ENCODE data around the gene ADI1.
A peak's percentile ranks its signal among the peaks of the same experiment; 100 is the strongest.
"Not testable (repeated sequence)": the region's sequence is repeated elsewhere in the genome, so short reads cannot be mapped to it uniquely, and the experiment has no call there.

The ADI1 gene

GRCh38 chr2:3529316-3530025 lies 10.1 kb upstream of the ADI1 start:
- no peak for DNase-seq

DNA sequence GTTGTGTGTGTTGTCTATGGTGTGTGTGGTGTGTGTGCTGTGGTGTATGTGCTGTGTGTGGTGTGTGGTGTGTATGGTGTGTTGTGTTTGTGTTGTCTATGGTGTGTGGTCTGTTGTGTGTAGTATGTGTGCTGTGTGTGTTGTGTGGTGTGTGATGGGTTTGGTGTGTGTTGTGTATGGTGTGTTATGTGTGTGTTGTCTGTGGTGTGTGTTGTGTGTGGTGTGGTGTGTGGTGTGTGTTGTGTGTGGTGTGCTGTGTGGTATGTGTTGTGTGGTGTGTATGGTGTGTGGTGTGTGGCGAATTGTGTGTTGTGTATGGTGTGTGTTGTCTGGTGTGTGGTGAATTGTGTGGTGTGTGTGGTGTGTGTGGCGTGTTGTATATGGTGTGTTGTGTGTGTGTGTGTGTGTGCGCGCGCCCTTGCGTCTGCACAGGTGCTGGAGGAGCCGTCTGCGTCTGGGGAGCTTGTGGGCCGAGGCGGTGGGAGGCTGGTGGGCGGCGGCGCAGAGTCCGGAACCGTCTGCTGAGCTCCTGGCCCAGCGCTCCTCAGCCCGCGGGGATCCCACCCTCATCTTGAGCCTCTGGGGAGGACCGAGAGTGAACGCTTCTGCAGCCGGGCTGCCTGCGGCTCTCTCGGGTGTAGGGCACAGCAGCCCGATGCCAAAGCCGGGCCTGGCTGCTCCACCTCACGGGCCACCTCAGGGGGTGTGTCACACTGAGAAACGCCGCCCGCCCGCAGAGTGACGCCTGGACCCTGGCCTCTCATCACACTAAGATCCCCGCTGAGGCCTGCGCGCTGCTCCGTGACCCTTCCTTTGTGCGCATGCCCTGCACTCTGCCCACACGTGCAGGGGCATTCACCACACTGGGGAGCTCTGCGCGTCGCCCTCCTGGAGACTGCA lies 8.8 kb upstream of the ADI1 start:
- DNase-seq: no peak

- DNase-seq: no peak
Measured at GRCh38 chr2:3526871-3527270, 7.5 kb upstream of the ADI1 start.

DNA sequence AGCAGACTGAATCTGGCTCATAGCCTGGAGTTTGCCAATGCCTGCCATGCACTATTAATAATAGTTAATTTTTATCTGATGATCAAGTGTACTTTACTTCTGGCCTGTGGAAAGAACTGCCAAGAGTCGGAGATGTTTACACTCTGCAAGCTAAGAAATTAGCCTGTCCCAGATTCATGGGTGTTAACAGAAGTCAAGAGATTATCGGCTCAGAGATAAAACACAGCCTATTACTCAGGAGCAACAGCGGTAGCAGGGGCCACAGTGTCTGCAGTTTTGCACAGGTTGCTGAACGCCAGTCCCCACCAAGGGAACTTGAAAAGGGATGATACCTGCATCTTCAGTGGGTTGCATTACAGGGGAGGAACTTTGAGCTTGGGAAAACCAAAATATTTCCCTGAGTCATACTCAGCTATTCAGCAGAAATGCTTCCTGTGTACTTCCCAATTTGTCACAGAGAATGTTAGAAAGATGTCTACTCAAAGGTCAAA lies 4.3 kb upstream of the ADI1 start:
- DNase-seq: no peak

GRCh38 chr2:3522961-3523421 lies 3.7 kb upstream of the ADI1 start:
- peak in 1 of 58 donors; percentile 3 for DNase-seq

DNA sequence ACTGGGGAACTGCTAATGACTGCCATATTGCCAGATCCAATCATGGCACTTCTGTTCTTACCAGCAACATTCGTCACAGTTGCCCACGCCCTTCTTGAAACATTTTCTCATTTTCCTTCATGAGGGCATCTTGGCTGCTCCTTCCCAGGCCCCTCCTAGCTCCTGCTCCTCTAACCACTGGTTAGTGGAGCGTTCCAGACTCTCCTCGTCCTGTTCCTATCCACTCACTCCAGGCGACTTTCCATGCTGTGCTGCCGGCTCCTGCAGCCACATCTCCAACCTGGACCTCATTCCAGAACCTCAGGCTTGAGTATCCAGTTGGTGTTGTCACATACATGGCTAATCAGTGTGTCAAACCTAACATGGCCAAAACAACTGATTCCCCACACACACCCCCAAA lies 1.3 kb upstream of the ADI1 start:
- no peak for DNase-seq

DNA sequence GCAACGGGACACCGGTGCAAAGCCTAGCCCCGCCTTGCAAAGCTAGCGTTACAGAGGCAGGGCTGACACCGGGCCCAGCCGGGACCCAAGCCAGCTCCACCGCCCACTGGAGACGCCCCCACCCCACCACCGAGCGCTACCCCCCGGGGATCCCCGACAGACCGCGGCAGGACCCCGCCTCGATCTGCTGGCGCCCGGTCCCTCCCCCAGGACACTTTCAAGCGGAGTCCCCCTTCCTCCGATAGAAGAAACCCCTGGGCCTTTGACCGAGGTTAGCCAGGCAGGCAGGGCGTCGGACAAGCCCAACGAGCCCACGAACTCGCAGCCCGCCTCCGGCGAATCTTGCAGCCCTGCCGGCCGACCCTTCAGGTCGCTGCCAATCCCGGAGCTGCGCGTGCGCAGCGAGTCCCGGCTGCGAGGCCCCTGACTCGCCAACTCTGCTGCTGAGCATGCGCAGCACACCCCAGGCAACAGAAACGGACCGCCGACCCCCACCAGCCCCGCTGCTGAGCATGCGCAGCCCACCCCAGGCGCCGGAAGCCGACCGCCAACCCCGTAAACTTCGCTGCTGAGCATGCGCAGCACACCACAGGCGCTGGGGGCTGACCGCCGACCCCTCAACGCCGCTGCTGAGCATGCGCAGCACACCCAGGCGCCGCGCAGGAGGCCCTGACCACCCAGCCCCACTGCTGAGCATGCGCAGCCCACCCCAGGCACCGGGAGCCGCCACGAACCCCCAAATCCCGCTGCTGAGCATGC lies 656 bp downstream of the ADI1 start:
- peak; percentile 81 to 100 (median 95) for DNase-seq

DNA sequence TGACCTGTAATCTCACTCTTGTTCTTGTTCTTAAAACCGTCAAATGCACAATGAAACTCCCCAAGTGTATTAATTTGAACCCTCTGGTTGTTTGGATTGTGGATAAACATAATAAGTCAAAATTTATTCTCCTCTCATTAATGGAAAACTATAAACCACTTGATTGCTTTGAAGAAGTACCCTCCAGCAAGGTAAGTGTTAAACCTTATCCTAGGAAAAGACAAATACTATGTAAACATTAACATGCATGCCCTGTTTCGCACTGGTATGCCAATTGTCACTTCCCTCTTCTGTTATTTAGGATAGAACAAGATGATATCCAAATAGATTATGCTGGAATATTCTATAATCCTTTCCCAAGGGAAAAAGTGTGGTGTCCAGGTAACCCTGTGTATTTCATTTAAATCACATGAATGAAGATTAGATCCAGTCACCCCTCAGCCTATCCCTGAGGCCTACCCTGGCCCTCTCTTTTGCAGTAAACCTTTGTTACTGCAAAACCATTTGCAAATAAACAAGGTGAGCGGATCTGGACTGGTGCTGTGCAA lies 1.3 kb downstream of the ADI1 start:
- no peak for DNase-seq

GRCh38 chr2:3516831-3517230 lies 2.5 kb downstream of the ADI1 start:
- DNase-seq: no peak

DNA sequence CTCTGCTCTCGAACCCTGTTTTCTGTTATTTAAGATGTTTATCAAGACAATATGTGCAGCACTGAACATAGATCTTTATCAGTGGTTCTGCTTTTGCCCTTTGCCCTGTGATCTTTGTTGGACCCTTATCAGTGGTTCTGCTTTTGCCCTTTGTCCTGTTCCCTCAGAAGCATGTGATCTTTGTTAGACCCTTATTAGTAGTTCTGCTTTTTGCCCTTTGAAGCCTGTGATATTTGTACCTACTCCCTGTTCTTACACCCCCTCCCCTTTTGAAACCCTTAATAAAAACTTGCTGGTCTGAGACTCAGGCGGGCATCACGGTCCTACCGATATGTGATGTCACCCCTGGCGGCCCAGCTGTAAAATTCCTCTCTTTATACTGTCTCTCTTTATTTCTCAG lies 3.9 kb downstream of the ADI1 start:
- not testable (repeated sequence) for DNase-seq

- DNase-seq: no peak
Measured at GRCh38 chr2:3513026-3513810, 6.1 kb downstream of the ADI1 start.

GRCh38 chr2:3512086-3512485 lies 7.2 kb downstream of the ADI1 start:
- DNase-seq: no peak

DNA sequence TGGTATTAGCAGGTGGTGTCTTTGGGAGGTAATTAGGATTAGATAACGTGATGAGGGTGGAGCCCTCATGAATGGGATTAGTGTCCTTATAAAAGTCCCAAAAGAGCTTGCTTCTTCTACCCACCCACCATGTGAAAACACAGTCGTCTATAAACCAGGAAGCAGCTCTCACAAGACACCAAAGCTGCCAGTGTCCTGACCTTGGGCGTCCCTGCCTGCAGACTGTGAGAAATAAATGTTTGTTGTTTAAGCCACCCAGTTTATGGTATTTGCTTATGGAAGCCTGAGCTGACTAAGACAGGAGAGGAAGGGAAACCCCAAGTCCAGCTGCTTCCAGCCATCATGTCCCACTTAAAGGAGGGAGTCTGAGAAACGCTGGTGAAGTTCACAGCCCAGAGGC lies 13.6 kb downstream of the ADI1 start:
- no peak for DNase-seq

- DNase-seq: no peak
Measured at GRCh38 chr2:3504741-3505140, 14.6 kb downstream of the ADI1 start.

- DNase-seq: no peak
Measured at GRCh38 chr2:3503483-3503882, 15.8 kb downstream of the ADI1 start.

GRCh38 chr2:3503046-3503445 lies 16.3 kb downstream of the ADI1 start:
- no peak for DNase-seq

DNA sequence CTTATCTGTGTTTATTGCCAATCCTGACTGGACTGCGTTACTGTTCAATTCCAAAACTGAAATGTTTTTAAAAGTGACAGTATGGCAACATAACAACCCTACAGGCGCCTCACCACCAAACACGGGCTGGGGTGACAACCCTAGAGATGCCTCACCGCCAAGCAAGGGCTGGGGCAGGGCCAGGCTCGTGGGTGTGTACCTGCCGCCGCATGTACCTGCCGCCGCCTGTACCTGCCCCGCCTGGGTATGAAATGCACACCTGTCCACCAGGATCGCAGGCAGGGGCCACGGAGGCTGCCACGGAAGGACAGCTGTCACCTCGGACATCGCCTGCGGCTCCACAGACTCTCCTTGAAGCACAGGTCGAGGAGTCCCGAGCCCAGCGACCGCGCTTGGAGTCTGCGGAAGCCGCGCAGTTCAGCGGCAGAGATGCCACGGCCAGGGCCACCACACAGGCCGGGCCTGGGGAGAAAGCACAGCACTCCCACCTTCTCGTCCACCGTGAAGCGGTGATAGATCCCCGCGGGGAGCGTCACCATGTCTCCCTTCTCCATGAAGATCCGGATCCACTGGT lies 18.9 kb downstream of the ADI1 start:
- no peak for DNase-seq

DNA sequence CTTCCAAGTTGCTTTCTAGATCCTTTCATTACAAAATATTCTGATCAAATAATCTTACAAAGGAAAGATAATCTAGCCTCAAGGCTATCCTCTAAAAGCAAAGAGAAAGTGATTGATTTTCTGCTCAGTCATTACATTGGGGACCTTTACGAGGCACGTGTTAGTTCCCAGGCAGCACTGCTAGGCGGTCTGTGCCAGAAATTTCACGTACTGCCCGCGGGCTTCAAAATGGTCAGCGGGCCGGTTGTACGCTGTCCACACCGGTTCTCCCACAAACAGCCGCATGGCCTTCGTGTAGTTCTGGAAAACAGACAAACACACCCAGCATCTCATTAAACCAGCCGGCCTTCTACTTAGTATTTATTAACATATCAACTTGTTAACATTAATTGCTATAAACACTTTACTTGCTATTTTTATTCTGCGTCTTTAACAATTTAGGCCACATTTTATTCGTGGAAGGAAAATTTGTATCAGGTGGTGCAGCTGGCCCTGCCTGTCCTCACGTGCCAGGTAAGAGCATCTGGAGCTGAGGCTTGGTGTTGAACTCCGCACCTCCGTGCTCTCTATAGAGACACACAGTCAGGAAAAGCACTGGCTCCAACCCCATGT lies 20.4 kb downstream of the ADI1 start:
- DNase-seq: no peak

GRCh38 chr2:3496708-3497080 lies 22.6 kb downstream of the ADI1 start:
- not testable (repeated sequence) for DNase-seq
